HCT116 (cell line): ENCODE results near the gene CAMK2N2. TPM values are rescaled to one million over a fixed set of nuclear protein-coding genes. Genes with fewer than 3 reads are reported as not detected.

Experiments
- ATAC-seq: fragments of 200-7000 bp; cut with Tn5 transposase; 2 replicates; pipeline ENCODE4 v1.9.1; 2020; ENCODE audit warnings: mild to moderate bottlenecking, moderate library complexity
- BruUV-seq: library from RNA; stranded (reverse); fragments of 400-500 nt; replicated peaks from 2 replicates; lab custom pipeline; 2021; lab: Mats Ljungman, UMichigan
- CTCF ChIA-PET: fragments of 300-600 bp; sonication (Branson Sonifier 250); formaldehyde crosslinking; loops from one replicate; lab custom pipeline; 2021; ENCODE audit warnings: antibody characterized with exemption; lab: Charles Lee
- POLR2A ChIA-PET: fragments of 300-600, 350-600 bp; sonication (Branson Sonifier 250); formaldehyde crosslinking; loops from one replicate; lab custom pipeline; 2021; ENCODE audit warnings: antibody characterized with exemption; lab: Charles Lee
- RAD21 ChIA-PET, 2 experiments: fragments of 300-600 bp; sonication (Branson Sonifier 250); formaldehyde crosslinking; loops; one replicate each; lab custom pipeline; 2023; ENCODE audit warnings: low total read pairs in 2 of 2; ENCODE audit not compliant: uncharacterized antibody in 2 of 2, unreplicated experiment in 2 of 2, low non-redundant PET in 1 of 2; lab: Charles Lee
- DNase-seq: peaks from one replicate; pipeline ENCODE4 v3.0.0-alpha.2; 2010; ENCODE audit warnings: low read depth, low spot score
- H2AFZ ChIP-seq: fragments of 200-600 bp; shearing (Covaris generic), sonication (generic); 2 replicates; pipeline ENCODE4 v1.6.1; 2017; ENCODE audit warnings: low read depth, mixed run types, mixed read lengths, antibody characterized with exemption, low read length; ENCODE audit not compliant: poor library complexity, severe bottlenecking
- H3K27ac ChIP-seq: 2 replicates; pipeline ENCODE4 v1.5.1; 2012; ENCODE audit warnings: low read depth, low read length
- H3K27me3 ChIP-seq: fragments of 200-600 bp; sonication (generic); 2 replicates; pipeline ENCODE4 v1.6.1; 2016; ENCODE audit warnings: mixed run types, low read length, mixed read lengths; ENCODE audit not compliant: insufficient read depth
- H3K36me3 ChIP-seq, 2 experiments: fragments of 200-500 bp in 1 of 2; fragments of 200-600 bp in 1 of 2; sonication (Bioruptor generic) in 1 of 2; sonication (generic) in 1 of 2; 2 replicates each; pipeline versions ENCODE4 v1.5.1 to v1.6.1; 2014 to 2016; ENCODE audit warnings: low read length in 2 of 2, inconsistent platforms in 1 of 2, mixed read lengths in 1 of 2, mixed run types in 1 of 2; ENCODE audit not compliant: insufficient read depth in 2 of 2, control insufficient read depth in 1 of 2
- H3K4me1 ChIP-seq, 2 experiments: fragments of 200-600 bp in 1 of 2; sonication (generic) in 1 of 2; 2 replicates each; pipeline versions ENCODE4 v1.5.1 to v1.6.1; 2012 to 2017; ENCODE audit warnings: low read length in 2 of 2, inconsistent platforms in 1 of 2, mild to moderate bottlenecking in 1 of 2, mixed read lengths in 1 of 2, mixed run types in 1 of 2, moderate library complexity in 1 of 2; ENCODE audit not compliant: insufficient read depth in 2 of 2, control insufficient read depth in 1 of 2
- H3K4me2 ChIP-seq: fragments of 200-600 bp; sonication (generic); 2 replicates; pipeline ENCODE4 v1.6.1; 2017; ENCODE audit warnings: mixed run types, low read length, mixed read lengths
- H3K4me3 ChIP-seq, 2 experiments: fragments of 200-600 bp in 1 of 2; sonication (generic) in 1 of 2; replicated peaks in 1 of 2; 2 replicates each; pipeline ENCODE4 v1.5.1; 2011 to 2016; ENCODE audit warnings: low read length in 2 of 2, control low read depth in 1 of 2, low read depth in 1 of 2, mild to moderate bottlenecking in 1 of 2, mixed read lengths in 1 of 2, mixed run types in 1 of 2
- H3K79me2 ChIP-seq: fragments of 200-600 bp; sonication (generic); 2 replicates; pipeline ENCODE4 v1.6.1; 2017; ENCODE audit warnings: mild to moderate bottlenecking, mixed run types, low read length, moderate library complexity, mixed read lengths; ENCODE audit not compliant: insufficient read depth
- H3K9ac ChIP-seq: fragments of 200-600 bp; sonication (generic); 2 replicates; pipeline ENCODE4 v1.6.1; 2016; ENCODE audit warnings: low read length, mixed read lengths
- H3K9me2 ChIP-seq: fragments of 200-600 bp; sonication (generic), shearing (Covaris generic); 2 replicates; pipeline ENCODE4 v1.6.1; 2017; ENCODE audit warnings: mixed run types, mild to moderate bottlenecking, moderate library complexity; ENCODE audit not compliant: insufficient read depth
- H3K9me3 ChIP-seq, 2 experiments: fragments of 200-500 bp in 1 of 2; fragments of 200-600 bp in 1 of 2; sonication (Bioruptor generic) in 1 of 2; sonication (generic) in 1 of 2; 2 replicates each; pipeline ENCODE4 v1.6.1; 2014 to 2017; ENCODE audit warnings: low read length in 2 of 2, mixed read lengths in 2 of 2, inconsistent platforms in 1 of 2, low read depth in 1 of 2, mild to moderate bottlenecking in 1 of 2, mixed run types in 1 of 2, moderate library complexity in 1 of 2; ENCODE audit not compliant: control insufficient read depth in 1 of 2, insufficient read depth in 1 of 2
- H4K20me1 ChIP-seq: fragments of 200-600 bp; sonication (generic), shearing (Covaris generic); 2 replicates; pipeline ENCODE4 v1.6.1; 2017; ENCODE audit warnings: mixed run types, mild to moderate bottlenecking, moderate library complexity; ENCODE audit not compliant: insufficient read depth
- ELF1 ChIP-seq: IDR thresholded peaks from 2 replicates; pipeline ENCODE4 v1.6.1; 2012; ENCODE audit warnings: low read depth, borderline replicate concordance
- EZH2phosphoT487 ChIP-seq: fragments of 200-600 bp; IDR thresholded peaks from 2 replicates; pipeline ENCODE4 v1.6.1; 2018; ENCODE audit warnings: antibody characterized with exemption, borderline replicate concordance
- POLR2A ChIP-seq: IDR thresholded peaks from 2 replicates; pipeline ENCODE4 v1.7.0; 2011; ENCODE audit warnings: borderline replicate concordance; ENCODE audit not compliant: insufficient read depth, insufficient read length; ENCODE audit errors: extremely low read depth
- POLR2AphosphoS5 ChIP-seq: IDR thresholded peaks from 2 replicates; pipeline ENCODE4 v1.6.1; 2011; ENCODE audit warnings: mild to moderate bottlenecking, low read depth, low read length, moderate library complexity
- RAD21 ChIP-seq: IDR thresholded peaks from 2 replicates; pipeline ENCODE4 v1.6.1; 2012; ENCODE audit warnings: low read depth, mild to moderate bottlenecking
- SIN3A ChIP-seq: IDR thresholded peaks from 2 replicates; pipeline ENCODE4 v1.6.1; 2012; ENCODE audit warnings: low read depth
- SP1 ChIP-seq: IDR thresholded peaks from 2 replicates; pipeline ENCODE4 v1.6.1; 2012; ENCODE audit warnings: low read depth
- YY1 ChIP-seq: IDR thresholded peaks from 2 replicates; pipeline ENCODE4 v1.6.1; 2011; ENCODE audit warnings: low read length, low read depth, moderate library complexity, mild to moderate bottlenecking; ENCODE audit not compliant: insufficient replicate concordance; ENCODE audit errors: extremely low read depth
- ZFX ChIP-seq: fragments of 450-650 bp; IDR thresholded peaks from 2 replicates; pipeline ENCODE4 v1.6.1; 2017
- ZNF274 ChIP-seq: fragments of 200-500 bp; sonication (Bioruptor generic); IDR thresholded peaks from 2 replicates; pipeline ENCODE4 v1.6.1; 2014; ENCODE audit warnings: mild to moderate bottlenecking, low read depth, low read length, inconsistent platforms
- intact Hi-C: fragments of 100-400 bp; cut with micrococcal nuclease; formaldehyde crosslinking; loops from 2 replicates; pipeline ENCODE4 v1.10.0; 2022
- total RNA-seq: library from RNA; stranded (reverse); gene quantifications from one replicate; pipeline ENCODE4 v1.2.1, GENCODE V29; 2021; ENCODE audit not compliant: unreplicated experiment
- TF ChIP-seq, protein P1 (sequence below), 3 experiments: fragments of 200-600 bp in 1 of 3; sonication (generic) in 1 of 3; IDR thresholded peaks in 2 of 3; conservative IDR thresholded peaks in 1 of 3; 2 replicates each; pipeline ENCODE4 v1.5.1; 2012 to 2017; ENCODE audit warnings: low read depth in 2 of 3, low read length in 2 of 3, antibody characterized with exemption in 1 of 3, borderline replicate concordance in 1 of 3, control low read depth in 1 of 3, mild to moderate bottlenecking in 1 of 3, mixed read lengths in 1 of 3, mixed run types in 1 of 3, moderate library complexity in 1 of 3; ENCODE audit not compliant: insufficient read depth in 1 of 3
- TF ChIP-seq, protein P2 (sequence below): IDR thresholded peaks from 2 replicates; pipeline ENCODE4 v1.6.1; 2012; ENCODE audit warnings: low read depth

The CAMK2N2 gene
- total RNA-seq, 1 experiment from 2014 or later = 5.1 TPM

DNA sequence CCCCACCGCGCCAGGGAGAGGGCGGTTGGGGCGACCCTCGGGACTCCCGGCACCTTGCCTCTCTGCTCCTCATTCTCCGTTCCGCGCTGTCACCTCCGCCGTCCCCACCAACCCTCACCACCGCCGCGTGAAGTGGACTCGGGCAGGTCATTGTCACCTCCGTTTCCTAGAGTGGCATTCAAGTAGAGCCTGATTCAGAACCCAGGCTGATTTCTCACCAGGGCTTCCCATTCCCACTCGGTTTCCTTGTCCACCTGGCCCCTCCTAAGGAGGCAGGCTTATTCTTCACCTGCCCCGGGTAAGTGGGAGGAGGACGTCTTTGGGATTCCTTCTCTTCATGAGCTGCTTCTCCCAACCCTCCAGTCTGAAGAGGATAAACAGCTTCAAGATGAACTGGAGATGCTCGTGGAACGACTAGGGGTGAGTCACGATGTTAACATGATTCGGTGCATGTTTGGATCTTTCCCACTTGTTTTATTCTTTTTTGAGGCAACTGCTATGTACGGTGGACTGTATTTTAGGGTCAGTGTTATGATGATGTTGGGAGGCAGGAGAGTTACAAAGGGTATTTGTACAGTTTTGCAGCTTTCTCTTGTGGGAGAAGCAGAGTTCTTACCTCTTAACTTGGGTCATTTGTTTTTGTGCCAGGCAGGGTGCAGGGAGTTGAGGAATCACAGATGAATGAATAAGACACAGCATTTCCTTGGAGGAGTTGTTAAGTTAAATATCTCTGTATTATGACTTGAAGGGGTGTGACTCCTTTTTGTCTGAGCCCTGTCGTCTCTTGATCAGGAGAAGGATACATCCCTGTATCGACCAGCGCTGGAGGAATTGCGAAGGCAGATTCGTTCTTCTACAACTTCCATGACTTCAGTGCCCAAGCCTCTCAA lies 38.4 kb upstream of the CAMK2N2 start:
- Histone ChIP-seq H3K27me3 (no peaks in the 10 kb centered on the region), H3K9me2 (no peaks in the 10 kb centered on the region), H3K27ac (peak overlapping the region; percentile 77), H2AFZ (no peak overlapping the region), H3K9ac (peak overlapping the region; percentile 91), H3K4me1 (peaks cover 4 to 14% of the 10 kb centered on the region in 2 experiments), H3K4me3 (peak overlapping the region; percentile 72 to 84), H3K9me3 (no peaks in the 10 kb centered on the region), H3K36me3 (peaks cover 37 to 40% of the 10 kb centered on the region in 2 experiments), H4K20me1 (no peaks in the 10 kb centered on the region), H3K79me2 (peaks cover 52% of the 10 kb centered on the region), H3K4me2 (peak overlapping the region; percentile 91)
- DNase-seq (no peak), ATAC-seq (no peak)
- BruUV-seq = TSS peak; percentile 44
- RAD21 ChIA-PET = no interaction called here
- intact Hi-C loops = no loop called here
- POLR2A ChIA-PET = no interaction called here
- CTCF ChIA-PET = no interaction called here
- no peak for TF ChIP-seq POLR2AphosphoS5
- TF ChIP-seq ZFX = peak; percentile 82
- no peak for TF ChIP-seq POLR2A

DNA sequence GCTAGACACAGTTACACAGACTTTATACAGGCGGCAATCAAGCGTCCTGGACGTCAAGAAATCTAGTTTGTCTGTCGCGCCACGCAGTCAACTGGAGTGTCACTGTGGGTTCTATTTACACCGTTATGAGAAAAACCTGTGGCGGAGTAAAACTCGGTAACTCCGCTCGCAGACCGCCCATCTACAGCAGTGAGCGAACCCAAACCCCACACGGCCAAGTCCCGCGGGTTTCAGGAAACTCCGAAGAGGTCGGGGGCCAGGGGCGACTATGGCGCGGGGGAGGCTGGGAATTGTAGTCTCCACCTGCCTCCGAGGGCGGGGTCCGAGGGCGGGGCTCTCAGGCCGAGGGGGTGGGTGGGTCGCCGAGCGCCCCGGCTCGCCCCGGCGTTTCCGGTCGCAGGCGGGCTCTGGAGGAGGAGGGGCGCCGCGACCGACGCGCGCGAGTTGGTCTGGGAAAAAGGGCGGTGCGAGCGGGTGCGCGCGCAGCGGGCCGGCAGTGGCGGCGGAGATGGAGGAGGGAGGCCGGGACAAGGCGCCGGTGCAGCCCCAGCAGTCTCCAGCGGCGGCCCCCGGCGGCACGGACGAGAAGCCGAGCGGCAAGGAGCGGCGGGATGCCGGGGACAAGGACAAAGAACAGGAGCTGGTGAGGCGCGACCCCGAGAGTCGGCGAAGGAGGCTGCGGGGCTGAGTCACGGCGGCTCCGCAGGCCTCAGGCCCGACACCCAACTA lies 37.6 kb upstream of the CAMK2N2 start, which contains the start of gene PSMD2:
Gene PSMD2, plus strand, starts transcription at position 483 of the 729 bp plus-strand sequence. Its CDS starts 26 bp downstream, at position 509.
- peak within 1 kb of the TSS; percentile 77 for H3K27ac ChIP-seq
- ChIA-PET CTCF (no interaction called here), POLR2A (no interaction called here)
- TF ChIP-seq ELF1 (no peak), SIN3A (peak; percentile 17; the same call in 1 of the 2 replicates), POLR2A (peak; percentile 66), YY1 (peak; percentile 54), EZH2phosphoT487 (no peak), SP1 (peak; percentile 57; the same call in 1 of the 2 replicates), ZFX (peak; percentile 98), ZNF274 (no peak), RAD21 (no peak)
- TF ChIP-seq, protein P1, sequence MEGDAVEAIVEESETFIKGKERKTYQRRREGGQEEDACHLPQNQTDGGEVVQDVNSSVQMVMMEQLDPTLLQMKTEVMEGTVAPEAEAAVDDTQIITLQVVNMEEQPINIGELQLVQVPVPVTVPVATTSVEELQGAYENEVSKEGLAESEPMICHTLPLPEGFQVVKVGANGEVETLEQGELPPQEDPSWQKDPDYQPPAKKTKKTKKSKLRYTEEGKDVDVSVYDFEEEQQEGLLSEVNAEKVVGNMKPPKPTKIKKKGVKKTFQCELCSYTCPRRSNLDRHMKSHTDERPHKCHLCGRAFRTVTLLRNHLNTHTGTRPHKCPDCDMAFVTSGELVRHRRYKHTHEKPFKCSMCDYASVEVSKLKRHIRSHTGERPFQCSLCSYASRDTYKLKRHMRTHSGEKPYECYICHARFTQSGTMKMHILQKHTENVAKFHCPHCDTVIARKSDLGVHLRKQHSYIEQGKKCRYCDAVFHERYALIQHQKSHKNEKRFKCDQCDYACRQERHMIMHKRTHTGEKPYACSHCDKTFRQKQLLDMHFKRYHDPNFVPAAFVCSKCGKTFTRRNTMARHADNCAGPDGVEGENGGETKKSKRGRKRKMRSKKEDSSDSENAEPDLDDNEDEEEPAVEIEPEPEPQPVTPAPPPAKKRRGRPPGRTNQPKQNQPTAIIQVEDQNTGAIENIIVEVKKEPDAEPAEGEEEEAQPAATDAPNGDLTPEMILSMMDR (IDR thresholded peaks at IDR 0.05 in 2 of 3, conservative IDR thresholded peaks at IDR 0.05 in 1 of 3; ENCODE audit: borderline replicate concordance in 1 of 3, insufficient read depth in 1 of 3, low read depth in 2 of 3, low read length in 2 of 3) = no peak
- TF ChIP-seq, protein P2, sequence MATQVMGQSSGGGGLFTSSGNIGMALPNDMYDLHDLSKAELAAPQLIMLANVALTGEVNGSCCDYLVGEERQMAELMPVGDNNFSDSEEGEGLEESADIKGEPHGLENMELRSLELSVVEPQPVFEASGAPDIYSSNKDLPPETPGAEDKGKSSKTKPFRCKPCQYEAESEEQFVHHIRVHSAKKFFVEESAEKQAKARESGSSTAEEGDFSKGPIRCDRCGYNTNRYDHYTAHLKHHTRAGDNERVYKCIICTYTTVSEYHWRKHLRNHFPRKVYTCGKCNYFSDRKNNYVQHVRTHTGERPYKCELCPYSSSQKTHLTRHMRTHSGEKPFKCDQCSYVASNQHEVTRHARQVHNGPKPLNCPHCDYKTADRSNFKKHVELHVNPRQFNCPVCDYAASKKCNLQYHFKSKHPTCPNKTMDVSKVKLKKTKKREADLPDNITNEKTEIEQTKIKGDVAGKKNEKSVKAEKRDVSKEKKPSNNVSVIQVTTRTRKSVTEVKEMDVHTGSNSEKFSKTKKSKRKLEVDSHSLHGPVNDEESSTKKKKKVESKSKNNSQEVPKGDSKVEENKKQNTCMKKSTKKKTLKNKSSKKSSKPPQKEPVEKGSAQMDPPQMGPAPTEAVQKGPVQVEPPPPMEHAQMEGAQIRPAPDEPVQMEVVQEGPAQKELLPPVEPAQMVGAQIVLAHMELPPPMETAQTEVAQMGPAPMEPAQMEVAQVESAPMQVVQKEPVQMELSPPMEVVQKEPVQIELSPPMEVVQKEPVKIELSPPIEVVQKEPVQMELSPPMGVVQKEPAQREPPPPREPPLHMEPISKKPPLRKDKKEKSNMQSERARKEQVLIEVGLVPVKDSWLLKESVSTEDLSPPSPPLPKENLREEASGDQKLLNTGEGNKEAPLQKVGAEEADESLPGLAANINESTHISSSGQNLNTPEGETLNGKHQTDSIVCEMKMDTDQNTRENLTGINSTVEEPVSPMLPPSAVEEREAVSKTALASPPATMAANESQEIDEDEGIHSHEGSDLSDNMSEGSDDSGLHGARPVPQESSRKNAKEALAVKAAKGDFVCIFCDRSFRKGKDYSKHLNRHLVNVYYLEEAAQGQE = no peak

More for the DNA sequence above, 37.6 kb upstream of the CAMK2N2 start, which contains the start of gene PSMD2:
- Histone ChIP-seq H3K27me3 (no peaks in the 10 kb centered on the region), H4K20me1 (no peaks in the 10 kb centered on the region), H3K79me2 (peaks cover 47% of the 10 kb centered on the region), H3K9me3 (no peaks in the 10 kb centered on the region), H3K9ac (peak within 1 kb of the TSS; percentile 91), H3K4me3 (peak within 1 kb of the TSS; percentile 72 to 84), H3K4me1 (peaks cover 4 to 14% of the 10 kb centered on the region in 2 experiments), H2AFZ (peak within 1 kb of the TSS; percentile 46), H3K4me2 (peak within 1 kb of the TSS; percentile 91), H3K36me3 (peaks cover 29 to 32% of the 10 kb centered on the region in 2 experiments), H3K9me2 (no peaks in the 10 kb centered on the region)
- RAD21 ChIA-PET = no interaction called here
- intact Hi-C loops = no loop called here
- no TSS peak for BruUV-seq
- ATAC-seq (peak; percentile 93), DNase-seq (peak; percentile 89)
